Measurements from ENCODE around the gene ARFIP2.

The ARFIP2 gene

GRCh38 chr11:6438979-6439571 lies 42.1 kb downstream of the ARFIP2 start:
- DNase-seq: no peak

- DNase-seq: no peak
These were observed 43.1 kb downstream of the ARFIP2 start for GRCh38 chr11:6437993-6438392.

GRCh38 chr11:6437423-6437822 lies 43.7 kb downstream of the ARFIP2 start:
- no peak for DNase-seq

- no peak for DNase-seq
These were observed 47.0 kb downstream of the ARFIP2 start for GRCh38 chr11:6433998-6434660.

GRCh38 chr11:6431861-6432260 lies 49.3 kb downstream of the ARFIP2 start:
- DNase-seq: no peak

- DNase-seq: no peak
These were observed 53.6 kb downstream of the ARFIP2 start for GRCh38 chr11:6427516-6427915.
